Endothelial cell (in vitro differentiated cells): Measurements from ENCODE around the gene EFCAB12. TPM values are rescaled to one million over a fixed set of nuclear protein-coding genes. Genes with fewer than 3 reads are reported as not detected.
"Not testable (repeated sequence)": the region's sequence is repeated elsewhere in the genome, so short reads cannot be mapped to it uniquely, and the experiment has no call there.

Experiments used
- DNase-seq: peaks from one replicate; pipeline ENCODE4 v3.0.0; 2021; ENCODE audit warnings: low spot score
- H3K27ac Mint-ChIP-seq: one replicate; pipeline ENCODE4 v1.8.0; 2021; ENCODE audit warnings: mixed read lengths, inconsistent platforms; ENCODE audit not compliant: unreplicated experiment
- H3K27me3 Mint-ChIP-seq: one replicate; pipeline ENCODE4 v1.8.0; 2021; ENCODE audit warnings: mild to moderate bottlenecking, moderate library complexity, mixed read lengths, inconsistent platforms; ENCODE audit not compliant: unreplicated experiment
- H3K36me3 Mint-ChIP-seq: one replicate; pipeline ENCODE4 v1.8.0; 2021; ENCODE audit warnings: mild to moderate bottlenecking, low read depth, mixed read lengths, inconsistent platforms; ENCODE audit not compliant: unreplicated experiment
- H3K4me1 Mint-ChIP-seq: one replicate; pipeline ENCODE4 v1.8.0; 2021; ENCODE audit warnings: mild to moderate bottlenecking, mixed read lengths, inconsistent platforms; ENCODE audit not compliant: unreplicated experiment
- H3K4me3 Mint-ChIP-seq: one replicate; pipeline ENCODE4 v1.8.0; 2021; ENCODE audit warnings: mild to moderate bottlenecking, mixed read lengths, inconsistent platforms; ENCODE audit not compliant: unreplicated experiment
- H3K9me3 Mint-ChIP-seq: one replicate; pipeline ENCODE4 v1.8.0; 2021; ENCODE audit warnings: mixed read lengths, inconsistent platforms; ENCODE audit not compliant: unreplicated experiment
- total RNA-seq: library from RNA; stranded (reverse); fragmentation: NEBNext Ultra II Directional; extraction: Animal tissue kit (Norgen Biotek cat#: 25700); gene quantifications from one replicate; pipeline ENCODE4 v1.2.1, GENCODE V29; 2021; ENCODE audit not compliant: unreplicated experiment
- TF ChIP-seq, protein P1 (sequence below): fragments of 200-600 bp; sonication (generic); IDR thresholded peaks from one replicate; pipeline ENCODE4 v1.5.0; 2021; ENCODE audit warnings: antibody characterized with exemption; ENCODE audit not compliant: unreplicated experiment

The EFCAB12 gene
- total RNA-seq, 1 donor from 2014 or later, result 0.21 TPM

DNA sequence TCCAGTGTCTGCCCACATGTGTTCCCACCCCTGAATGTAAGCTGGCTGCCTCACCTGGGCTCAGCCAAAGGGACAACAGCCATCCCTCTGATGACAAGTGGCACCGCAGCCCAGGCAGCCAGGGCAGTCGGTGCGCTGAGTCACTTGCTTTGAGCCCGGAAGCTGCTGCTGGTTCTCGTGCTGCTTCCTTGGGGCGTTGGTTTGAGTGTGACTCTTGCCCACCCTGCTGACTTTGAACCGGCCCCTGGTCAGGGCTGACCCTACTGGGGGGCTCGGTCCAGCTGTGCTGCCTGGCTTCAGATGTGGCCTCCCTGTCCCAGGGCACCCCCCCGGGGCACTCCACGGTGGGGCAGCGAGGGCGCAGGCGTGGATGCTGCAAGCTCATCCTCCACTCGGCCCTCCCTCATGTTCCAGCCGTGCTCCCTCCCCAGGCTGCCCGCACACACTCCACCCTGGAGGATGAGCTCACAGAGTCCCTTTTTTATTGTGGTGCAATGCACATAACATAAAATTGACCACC, 62.1 kb downstream of the EFCAB12 start:
- DNase-seq, result no peak
- Mint-ChIP-seq H3K4me1 (peaks cover 3% of the 10 kb centered on the region), H3K36me3 (peaks cover 4% of the 10 kb centered on the region), H3K9me3 (no peaks in the 10 kb centered on the region), H3K4me3 (no peak overlapping the region), H3K27me3 (peaks cover 2% of the 10 kb centered on the region), H3K27ac (no peak overlapping the region)
- TF ChIP-seq, protein P1, sequence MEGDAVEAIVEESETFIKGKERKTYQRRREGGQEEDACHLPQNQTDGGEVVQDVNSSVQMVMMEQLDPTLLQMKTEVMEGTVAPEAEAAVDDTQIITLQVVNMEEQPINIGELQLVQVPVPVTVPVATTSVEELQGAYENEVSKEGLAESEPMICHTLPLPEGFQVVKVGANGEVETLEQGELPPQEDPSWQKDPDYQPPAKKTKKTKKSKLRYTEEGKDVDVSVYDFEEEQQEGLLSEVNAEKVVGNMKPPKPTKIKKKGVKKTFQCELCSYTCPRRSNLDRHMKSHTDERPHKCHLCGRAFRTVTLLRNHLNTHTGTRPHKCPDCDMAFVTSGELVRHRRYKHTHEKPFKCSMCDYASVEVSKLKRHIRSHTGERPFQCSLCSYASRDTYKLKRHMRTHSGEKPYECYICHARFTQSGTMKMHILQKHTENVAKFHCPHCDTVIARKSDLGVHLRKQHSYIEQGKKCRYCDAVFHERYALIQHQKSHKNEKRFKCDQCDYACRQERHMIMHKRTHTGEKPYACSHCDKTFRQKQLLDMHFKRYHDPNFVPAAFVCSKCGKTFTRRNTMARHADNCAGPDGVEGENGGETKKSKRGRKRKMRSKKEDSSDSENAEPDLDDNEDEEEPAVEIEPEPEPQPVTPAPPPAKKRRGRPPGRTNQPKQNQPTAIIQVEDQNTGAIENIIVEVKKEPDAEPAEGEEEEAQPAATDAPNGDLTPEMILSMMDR, result no peak

DNA sequence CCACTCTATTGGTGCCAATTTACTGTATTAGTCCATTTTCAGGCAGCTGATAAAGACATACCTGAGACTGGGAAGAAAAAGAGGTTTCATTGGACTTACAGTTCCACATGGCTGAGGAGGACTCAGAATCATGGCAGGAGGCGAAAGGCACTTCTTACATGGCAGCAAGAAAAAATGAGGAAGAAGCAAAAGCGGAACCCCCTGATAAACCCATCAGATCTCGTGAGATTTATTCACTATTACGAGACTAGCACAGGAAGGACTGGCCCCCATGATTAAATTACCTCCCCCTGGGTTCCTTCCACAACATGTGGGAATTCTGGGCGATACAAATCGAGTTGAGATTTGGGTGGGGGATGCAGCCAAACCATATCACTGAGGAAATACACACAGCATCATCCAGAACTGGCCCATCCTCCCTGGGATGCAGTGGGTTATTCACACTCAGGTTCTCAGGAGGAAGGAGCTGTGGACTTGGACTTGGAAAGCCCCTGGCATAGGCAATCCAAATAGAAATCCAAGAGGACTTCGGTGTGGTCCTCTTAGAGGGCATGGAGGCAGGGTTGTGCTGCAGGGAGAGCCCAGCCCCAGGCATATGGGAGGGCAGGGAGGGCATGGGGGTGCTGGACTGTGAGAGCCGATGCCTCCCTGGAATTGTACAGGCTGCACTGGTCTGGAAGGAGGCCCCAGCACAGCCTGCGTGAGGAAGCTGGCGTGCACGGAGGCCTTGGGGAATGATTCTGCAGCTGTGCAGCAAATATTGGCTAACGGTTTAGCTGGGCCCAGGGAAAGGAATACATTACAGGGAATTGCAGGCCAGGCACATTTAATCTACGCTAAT, 62.9 kb downstream of the EFCAB12 start:
- no peak for DNase-seq
- H3K36me3 Mint-ChIP-seq, result peaks cover 4% of the 10 kb centered on the region
- H3K4me3 Mint-ChIP-seq, result peak overlapping the region; percentile 54
- H3K27ac Mint-ChIP-seq, result no peak overlapping the region
- peaks cover 2% of the 10 kb centered on the region for H3K27me3 Mint-ChIP-seq
- peaks cover 6% of the 10 kb centered on the region for H3K4me1 Mint-ChIP-seq
- no peaks in the 10 kb centered on the region for H3K9me3 Mint-ChIP-seq
- TF ChIP-seq, protein P1, result no peak

DNA sequence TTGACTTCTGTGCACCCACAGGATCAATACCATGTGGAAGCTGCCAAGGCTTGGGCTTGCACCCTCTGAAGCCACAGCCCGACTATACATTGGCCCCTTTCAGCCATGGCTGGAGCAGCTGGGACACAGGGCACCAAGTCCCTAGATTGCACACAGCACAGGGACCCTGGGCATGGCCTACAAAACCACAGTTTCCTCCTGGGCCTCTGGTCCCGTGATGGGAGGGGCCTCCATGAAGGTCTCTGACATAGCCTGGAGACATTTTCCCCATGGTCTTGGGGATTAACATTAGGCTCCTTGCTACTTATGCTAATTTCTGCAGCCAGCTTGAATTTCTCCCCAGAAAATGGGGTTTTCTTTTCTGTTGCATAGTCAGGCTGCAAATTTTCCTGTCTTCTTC, 63.6 kb downstream of the EFCAB12 start:
- not testable (repeated sequence) for H3K27ac Mint-ChIP-seq, H3K9me3 Mint-ChIP-seq, H3K4me1 Mint-ChIP-seq, H3K36me3 Mint-ChIP-seq, DNase-seq, H3K4me3 Mint-ChIP-seq, H3K27me3 Mint-ChIP-seq

DNA sequence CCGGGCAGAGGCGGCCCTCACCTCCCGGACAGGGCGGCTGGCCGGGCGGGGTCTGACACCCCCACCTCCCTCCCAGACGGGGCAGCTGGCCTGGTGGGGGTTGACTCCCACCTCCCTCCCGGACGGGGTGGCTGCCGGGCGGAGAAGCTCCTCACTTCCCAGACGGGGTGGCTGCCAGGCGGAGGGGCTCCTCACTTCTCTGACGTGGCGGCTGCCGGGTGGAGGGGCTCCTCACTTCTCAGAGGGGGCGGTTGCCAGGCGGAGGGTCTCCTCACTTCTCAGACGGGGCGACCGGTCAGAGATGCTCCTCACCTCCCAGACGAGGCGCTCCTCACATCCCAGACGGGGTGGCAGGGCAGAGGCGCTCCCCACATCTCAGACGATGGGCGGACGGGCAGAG, 65.1 kb downstream of the EFCAB12 start:
- H3K9me3 Mint-ChIP-seq, H3K4me3 Mint-ChIP-seq, H3K27me3 Mint-ChIP-seq, DNase-seq, H3K4me1 Mint-ChIP-seq, H3K36me3 Mint-ChIP-seq, H3K27ac Mint-ChIP-seq: not testable (repeated sequence)

DNA sequence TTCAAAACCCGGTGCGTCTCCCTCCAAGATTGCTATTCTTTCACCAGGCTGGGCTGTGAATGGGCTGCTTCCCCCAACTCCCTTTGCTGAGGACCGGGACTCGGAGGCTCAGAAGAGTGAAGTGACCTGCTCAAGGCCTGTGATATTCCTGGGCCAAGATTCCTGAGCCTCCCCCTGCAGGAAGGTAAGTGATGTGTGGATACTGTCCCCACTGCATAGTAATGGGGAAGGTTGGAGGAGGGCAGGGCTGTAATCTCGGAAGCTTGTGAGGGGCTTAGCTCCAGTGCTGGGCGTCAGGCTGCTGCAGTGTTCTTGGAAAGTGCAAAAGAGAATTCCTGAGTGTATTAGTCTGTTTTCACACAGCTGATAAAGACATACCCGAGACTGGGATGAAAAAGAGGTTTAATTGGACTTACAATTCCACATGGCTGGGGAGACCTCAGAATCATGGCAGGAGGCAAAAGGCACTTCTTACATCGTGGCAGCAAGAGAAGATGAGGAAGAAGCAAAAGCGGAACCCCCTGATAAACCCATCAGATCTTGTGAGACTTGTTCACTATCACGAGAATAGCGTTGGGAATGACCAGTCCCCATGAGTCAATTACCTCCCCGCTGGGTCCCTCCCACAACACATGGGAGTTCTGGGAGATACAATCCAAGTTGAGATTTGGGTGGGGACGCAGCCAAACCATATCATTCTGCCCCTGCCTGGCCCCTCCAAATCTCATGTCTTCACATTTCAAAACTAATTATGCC, 67.6 kb downstream of the EFCAB12 start:
- DNase-seq, result no peak
- Mint-ChIP-seq H3K9me3 (no peaks in the 10 kb centered on the region), H3K27ac (no peak overlapping the region), H3K36me3 (peaks cover 4% of the 10 kb centered on the region), H3K4me1 (peaks cover 19% of the 10 kb centered on the region), H3K27me3 (peaks cover 7% of the 10 kb centered on the region), H3K4me3 (peak overlapping the region; percentile 74)
- TF ChIP-seq, protein P1, result no peak
